Thoracic aorta (tissue), 2 donors: ENCODE measurements around the gene FAM204A. TPM values are rescaled to one million over a fixed set of nuclear protein-coding genes. Genes with fewer than 3 reads are reported as not detected.
A peak's percentile ranks its signal among the peaks of the same experiment; 100 is the strongest.

Experiments
- ATAC-seq: fragments of 150-250 bp; one replicate; pipeline ENCODE4 v1.8.0; 2017; ENCODE audit warnings: low read depth; ENCODE audit not compliant: insufficient number of reproducible peaks, low FRiP score
- DNase-seq: peaks from one replicate; pipeline ENCODE4 v3.0.0-alpha.2; 2020; ENCODE audit warnings: low spot score
- H3K27ac ChIP-seq, 2 donors: fragments of 200-600 bp; sonication (generic); 1 replicate in 1 of 2; 2 replicates in 1 of 2; pipeline ENCODE4 v1.5.1; 2016; ENCODE audit warnings: mild to moderate bottlenecking in 2 of 2, moderate library complexity in 2 of 2
- H3K27me3 ChIP-seq: fragments of 200-600 bp; sonication (generic); replicated peaks from 2 replicates; pipeline ENCODE4 v1.6.0; 2016; ENCODE audit warnings: mild to moderate bottlenecking; ENCODE audit not compliant: insufficient read depth
- H3K36me3 ChIP-seq: fragments of 200-600 bp; sonication (generic); one replicate; pipeline ENCODE4 v1.5.1; 2016
- H3K4me1 ChIP-seq, 2 donors: fragments of 200-600 bp; sonication (generic); 1 replicate in 1 of 2; 2 replicates in 1 of 2; pipeline versions ENCODE4 v1.5.1 to v1.6.0; 2016; ENCODE audit warnings: low read depth in 2 of 2, mild to moderate bottlenecking in 1 of 2; ENCODE audit not compliant: control insufficient read depth in 1 of 2
- H3K4me3 ChIP-seq: fragments of 200-600 bp; sonication (generic); 2 replicates; pipeline ENCODE4 v1.5.1; 2016; ENCODE audit warnings: mild to moderate bottlenecking
- H3K9me3 ChIP-seq: fragments of 200-600 bp; sonication (generic); 2 replicates; pipeline ENCODE4 v1.5.1; 2016
- CTCF ChIP-seq: fragments of 200-600 bp; sonication (generic); IDR thresholded peaks from one replicate; pipeline ENCODE4 v1.5.1; 2019; ENCODE audit warnings: antibody characterized with exemption
- total RNA-seq, 2 donors: library from RNA; depleted of rRNA; stranded (reverse); fragments of >200 nt; gene quantifications; one replicate each; pipeline versions ENCODE4 v1.1.0 to v1.2.3, GENCODE V29; 2016

Gene FAM204A
- total RNA-seq, 2 donors from 2014 or later: 18.5 to 22.5 TPM

GRCh38 chr10:118277871-118278270 lies 64.3 kb downstream of the FAM204A start:
- DNase-seq (no peak), ATAC-seq (no peak)
- Histone ChIP-seq H3K27me3 (no peaks in the 10 kb centered on the region), H3K27ac (no peak overlapping the region), H3K9me3 (peaks cover 3% of the 10 kb centered on the region), H3K36me3 (no peaks in the 10 kb centered on the region), H3K4me1 (peaks cover under 1 to 2% of the 10 kb centered on the region in 2 donors), H3K4me3 (no peak overlapping the region)
- no peak for TF ChIP-seq CTCF

GRCh38 chr10:118276727-118277126 lies 65.4 kb downstream of the FAM204A start:
- Histone ChIP-seq H3K27ac (no peak overlapping the region), H3K36me3 (no peaks in the 10 kb centered on the region), H3K4me3 (no peak overlapping the region), H3K9me3 (peaks cover 3% of the 10 kb centered on the region), H3K4me1 (peaks cover 3 to 14% of the 10 kb centered on the region in 2 donors), H3K27me3 (no peaks in the 10 kb centered on the region)
- no peak for TF ChIP-seq CTCF
- ATAC-seq: no peak
- DNase-seq: no peak

- no peaks in the 10 kb centered on the region for H3K36me3 ChIP-seq
- H3K4me1 ChIP-seq: peaks cover 3 to 19% of the 10 kb centered on the region in 2 donors
- no peak overlapping the region for H3K27ac ChIP-seq
- H3K9me3 ChIP-seq: peaks cover 3% of the 10 kb centered on the region
- DNase-seq (no peak), ATAC-seq (no peak)
- no peak for TF ChIP-seq CTCF
- H3K27me3 ChIP-seq: no peaks in the 10 kb centered on the region
- H3K4me3 ChIP-seq: no peak overlapping the region
Observed at GRCh38 chr10:118276204-118276603, 65.9 kb downstream of the FAM204A start.

GRCh38 chr10:118273662-118274061 lies 68.5 kb downstream of the FAM204A start:
- TF ChIP-seq CTCF: no peak
- DNase-seq: no peak
- Histone ChIP-seq H3K36me3 (no peaks in the 10 kb centered on the region), H3K4me1 (peaks cover 3 to 22% of the 10 kb centered on the region in 2 donors), H3K27me3 (no peaks in the 10 kb centered on the region), H3K9me3 (peaks cover 3% of the 10 kb centered on the region), H3K27ac (no peak overlapping the region), H3K4me3 (no peak overlapping the region)
- no peak for ATAC-seq

- Histone ChIP-seq H3K4me1 (peaks cover 3 to 22% of the 10 kb centered on the region in 2 donors), H3K36me3 (no peaks in the 10 kb centered on the region), H3K4me3 (peak overlapping the region; percentile 64), H3K27me3 (no peaks in the 10 kb centered on the region), H3K9me3 (peaks cover under 1% of the 10 kb centered on the region), H3K27ac (no peak overlapping the region)
- DNase-seq (no peak), ATAC-seq (no peak)
- TF ChIP-seq CTCF: no peak
Observed at GRCh38 chr10:118272767-118273166, 69.4 kb downstream of the FAM204A start.
